Body of pancreas (tissue), 4 donors: ENCODE data around the gene BMPR1B.

ENCODE experiments used
- CTCF ChIP-seq, 7 experiments: fragments of 450-650 bp in 4 of 7; fragments of 200-600 bp in 3 of 7; sonication (generic) in 3 of 7; IDR thresholded peaks; one replicate each; pipeline ENCODE4 v1.5.1; 2016 to 2019; ENCODE audit warnings: antibody characterized with exemption in 7 of 7
- POLR2A ChIP-seq, 3 donors: fragments of 450-650 bp; IDR thresholded peaks; one replicate each; pipeline ENCODE4 v1.6.1; 2016; ENCODE audit warnings: antibody characterized with exemption in 3 of 3, mild to moderate bottlenecking in 2 of 3

DNA sequence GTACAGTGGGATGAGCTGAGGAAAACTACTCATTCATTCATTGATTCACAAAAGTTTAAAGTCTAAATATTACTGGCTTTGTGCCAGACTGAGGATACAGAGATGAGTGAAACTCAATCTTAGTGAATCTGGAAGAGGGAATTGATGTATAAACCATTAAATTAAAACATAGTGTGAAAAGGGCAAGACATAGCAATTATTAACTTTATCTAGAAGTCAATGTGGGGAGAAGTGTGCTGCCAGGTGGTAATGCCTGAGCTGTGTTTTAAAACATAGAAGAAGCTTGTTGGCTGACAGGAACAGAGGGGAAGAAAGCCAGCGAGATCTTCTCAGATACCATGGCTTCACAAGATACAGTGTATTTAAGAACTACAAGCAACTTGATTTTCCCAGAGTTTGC, 153.4 kb downstream of the BMPR1B start:
- TF ChIP-seq CTCF (IDR thresholded peaks at IDR 0.05) (no peak), POLR2A (IDR thresholded peaks at IDR 0.05) (no peak)
